C4-2B (cell line): Measurements from ENCODE around the gene ZBTB22.
"Not testable (repeated sequence)": the region's sequence is repeated elsewhere in the genome, so short reads cannot be mapped to it uniquely, and the experiment has no call there.

Experiments used
- H3K27ac ChIP-seq: fragments of 450-650 bp; 2 replicates; pipeline ENCODE4 v1.5.1; 2017
- ZFX ChIP-seq: fragments of 450-650 bp; IDR thresholded peaks from 2 replicates; pipeline ENCODE4 v1.6.1; 2017
- TF ChIP-seq, protein P1 (sequence below): fragments of 450-650 bp; conservative IDR thresholded peaks from 2 replicates; pipeline ENCODE4 v1.5.1; 2017; ENCODE audit warnings: mild to moderate bottlenecking

The ZBTB22 gene, protein sequence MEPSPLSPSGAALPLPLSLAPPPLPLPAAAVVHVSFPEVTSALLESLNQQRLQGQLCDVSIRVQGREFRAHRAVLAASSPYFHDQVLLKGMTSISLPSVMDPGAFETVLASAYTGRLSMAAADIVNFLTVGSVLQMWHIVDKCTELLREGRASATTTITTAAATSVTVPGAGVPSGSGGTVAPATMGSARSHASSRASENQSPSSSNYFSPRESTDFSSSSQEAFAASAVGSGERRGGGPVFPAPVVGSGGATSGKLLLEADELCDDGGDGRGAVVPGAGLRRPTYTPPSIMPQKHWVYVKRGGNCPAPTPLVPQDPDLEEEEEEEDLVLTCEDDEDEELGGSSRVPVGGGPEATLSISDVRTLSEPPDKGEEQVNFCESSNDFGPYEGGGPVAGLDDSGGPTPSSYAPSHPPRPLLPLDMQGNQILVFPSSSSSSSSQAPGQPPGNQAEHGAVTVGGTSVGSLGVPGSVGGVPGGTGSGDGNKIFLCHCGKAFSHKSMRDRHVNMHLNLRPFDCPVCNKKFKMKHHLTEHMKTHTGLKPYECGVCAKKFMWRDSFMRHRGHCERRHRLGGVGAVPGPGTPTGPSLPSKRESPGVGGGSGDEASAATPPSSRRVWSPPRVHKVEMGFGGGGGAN

DNA sequence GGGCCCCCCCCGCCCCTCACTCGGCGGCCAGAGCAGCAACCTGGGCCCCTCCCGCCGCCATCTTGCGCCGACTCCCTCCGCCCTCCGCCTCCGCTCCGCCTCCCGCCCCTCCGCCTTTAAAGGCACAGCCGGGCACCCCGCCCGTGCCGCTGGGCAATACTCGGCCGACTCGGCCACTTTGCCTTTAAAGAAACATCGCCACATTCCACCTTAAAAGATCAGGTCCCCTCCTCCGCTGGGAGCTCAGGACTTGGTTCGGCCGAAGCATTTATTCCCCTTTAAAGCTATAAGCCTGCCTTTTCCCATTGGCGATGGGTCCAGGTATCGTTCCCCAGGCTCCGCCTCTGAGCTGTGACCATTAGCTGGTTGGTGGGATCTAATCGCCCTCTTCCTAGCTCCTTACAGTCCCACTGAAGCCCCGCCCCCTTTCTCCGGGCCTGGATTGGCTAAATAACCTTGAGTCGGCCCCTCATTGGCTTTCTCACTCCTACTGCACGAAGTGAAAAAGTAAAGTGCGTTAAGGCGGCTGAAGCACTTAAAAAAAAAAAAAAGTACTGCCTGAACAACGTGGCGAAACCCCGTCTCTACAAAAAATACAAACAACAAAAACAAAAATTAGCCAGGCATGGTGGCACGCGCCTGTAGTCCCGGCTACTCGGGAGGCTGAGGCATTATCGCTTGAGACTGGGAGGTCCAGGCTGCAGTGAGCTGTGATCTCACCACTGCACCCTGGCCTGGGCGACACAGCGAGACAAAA is at the start of gene ZBTB22:
ZBTB22 (minus strand) TSS at position 76 of the 757 bp plus-strand sequence. CDS start 828 bp downstream, outside the sequence.
- peak within 1 kb of the TSS; percentile 73 for H3K27ac ChIP-seq
- no peak for TF ChIP-seq ZFX
- TF ChIP-seq, protein P1, sequence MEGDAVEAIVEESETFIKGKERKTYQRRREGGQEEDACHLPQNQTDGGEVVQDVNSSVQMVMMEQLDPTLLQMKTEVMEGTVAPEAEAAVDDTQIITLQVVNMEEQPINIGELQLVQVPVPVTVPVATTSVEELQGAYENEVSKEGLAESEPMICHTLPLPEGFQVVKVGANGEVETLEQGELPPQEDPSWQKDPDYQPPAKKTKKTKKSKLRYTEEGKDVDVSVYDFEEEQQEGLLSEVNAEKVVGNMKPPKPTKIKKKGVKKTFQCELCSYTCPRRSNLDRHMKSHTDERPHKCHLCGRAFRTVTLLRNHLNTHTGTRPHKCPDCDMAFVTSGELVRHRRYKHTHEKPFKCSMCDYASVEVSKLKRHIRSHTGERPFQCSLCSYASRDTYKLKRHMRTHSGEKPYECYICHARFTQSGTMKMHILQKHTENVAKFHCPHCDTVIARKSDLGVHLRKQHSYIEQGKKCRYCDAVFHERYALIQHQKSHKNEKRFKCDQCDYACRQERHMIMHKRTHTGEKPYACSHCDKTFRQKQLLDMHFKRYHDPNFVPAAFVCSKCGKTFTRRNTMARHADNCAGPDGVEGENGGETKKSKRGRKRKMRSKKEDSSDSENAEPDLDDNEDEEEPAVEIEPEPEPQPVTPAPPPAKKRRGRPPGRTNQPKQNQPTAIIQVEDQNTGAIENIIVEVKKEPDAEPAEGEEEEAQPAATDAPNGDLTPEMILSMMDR: no peak

DNA sequence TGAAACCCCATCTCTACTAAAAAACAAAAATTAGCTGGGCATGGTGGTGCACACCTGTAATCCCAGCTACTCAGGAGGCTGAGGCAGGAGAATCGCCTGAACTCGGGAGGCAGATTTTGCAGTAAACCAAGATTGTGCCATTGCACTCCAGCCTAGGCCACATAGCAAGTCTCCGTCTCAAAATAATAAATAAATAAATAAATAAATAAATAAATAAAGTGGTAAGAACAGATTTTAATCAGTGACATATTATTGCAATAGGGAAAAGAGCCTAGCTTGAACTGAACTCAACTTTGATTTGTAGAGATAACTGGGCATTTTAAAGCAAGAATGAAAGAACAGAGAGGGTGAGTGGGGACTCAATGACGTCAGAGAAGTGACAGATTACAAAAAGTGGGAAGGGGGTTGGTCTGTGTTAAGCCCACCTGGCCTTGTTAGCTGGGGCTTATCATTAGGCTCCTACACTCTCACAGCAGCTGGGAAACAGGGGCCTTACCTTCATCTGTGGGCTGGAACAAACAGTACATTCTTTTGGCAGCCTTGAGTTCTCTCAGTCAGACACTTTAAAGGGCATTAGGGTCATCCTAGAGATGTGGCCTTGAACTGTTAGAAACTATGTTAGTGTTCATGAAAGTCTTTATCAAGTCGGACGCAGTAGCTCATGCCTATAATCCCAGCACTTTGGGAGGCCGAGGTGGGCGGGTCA is 49.6 kb upstream of the ZBTB22 start:
- TF ChIP-seq, protein P1: no peak
- no peak for TF ChIP-seq ZFX
- H3K27ac ChIP-seq: no peak overlapping the region

DNA sequence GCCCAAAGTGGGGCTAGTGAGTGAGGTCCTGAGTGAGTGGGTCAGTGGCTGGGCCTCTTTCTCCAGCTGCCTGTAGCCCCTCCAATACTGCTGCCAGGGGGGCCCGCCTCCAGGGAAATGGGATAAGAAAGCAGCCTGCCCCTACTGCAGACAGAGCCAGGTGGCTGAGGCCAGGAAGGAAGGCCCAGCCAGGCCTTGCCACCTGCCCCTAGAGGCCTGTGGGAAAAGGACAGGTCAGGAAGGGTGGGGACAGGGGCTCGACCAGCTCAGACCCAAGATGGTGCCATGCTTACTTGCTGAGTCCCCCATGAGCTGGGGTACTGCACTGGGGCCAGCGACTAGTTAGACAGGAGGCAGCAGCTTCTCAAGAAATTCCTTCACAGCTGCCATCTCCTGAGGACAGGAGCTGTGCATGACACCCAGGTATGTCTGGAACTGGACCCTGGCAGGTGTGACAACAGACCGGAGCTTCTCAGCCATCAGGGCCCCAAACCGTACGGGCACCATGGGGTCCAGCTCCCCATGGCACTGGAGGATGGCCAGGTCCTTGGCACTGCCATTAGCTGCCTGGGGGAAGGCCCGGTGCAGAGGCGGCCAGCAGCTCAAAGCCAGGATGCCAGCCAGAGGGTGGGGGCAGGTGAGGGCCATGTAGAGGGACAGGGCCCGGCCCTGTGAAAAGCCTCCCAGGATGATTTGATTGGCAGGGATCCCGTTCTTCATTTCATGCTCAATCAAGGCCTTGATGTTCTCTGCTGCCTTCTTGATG is 47.8 kb upstream of the ZBTB22 start:
- not testable (repeated sequence) for H3K27ac ChIP-seq

DNA sequence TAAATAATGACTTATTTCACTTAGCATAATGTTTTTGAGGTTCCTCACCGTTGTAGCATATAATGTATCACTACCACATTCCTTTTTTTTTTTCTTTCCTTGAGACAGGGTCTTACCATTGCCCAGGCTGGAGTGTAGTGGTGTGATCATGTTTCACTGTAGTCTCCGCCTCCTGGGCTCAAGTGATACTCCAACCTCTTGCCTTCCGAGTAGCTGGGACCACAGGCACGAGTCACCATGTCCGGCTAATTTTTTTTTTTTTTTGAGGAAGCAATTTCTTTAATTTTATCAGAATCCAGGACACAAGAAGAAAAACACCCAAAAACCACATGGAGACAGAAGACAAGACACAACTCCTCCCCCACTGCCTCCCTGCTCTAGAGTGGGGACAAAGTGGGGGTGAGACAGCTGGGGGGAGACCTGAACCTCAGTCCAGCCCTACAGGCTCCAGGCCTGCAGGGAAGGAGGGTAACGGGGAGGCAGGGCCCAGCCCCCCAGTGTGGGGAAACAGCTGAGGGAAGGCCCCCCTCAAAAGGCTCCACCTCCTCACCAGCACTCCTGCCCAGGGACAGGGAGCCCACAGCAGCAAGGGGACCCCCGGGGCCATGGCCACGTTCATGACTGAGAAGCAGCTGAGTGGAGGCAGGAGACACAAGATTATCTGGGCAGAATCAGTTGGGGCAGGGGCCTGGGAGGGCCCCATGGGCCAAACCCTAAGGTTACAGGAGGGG is 47.1 kb upstream of the ZBTB22 start:
- not testable (repeated sequence) for H3K27ac ChIP-seq

GRCh38 chr6:33363486-33363885 is 45.9 kb upstream of the ZBTB22 start:
- H3K27ac ChIP-seq: not testable (repeated sequence)

- no peak for TF ChIP-seq ZFX
- TF ChIP-seq, protein P1: no peak
- H3K27ac ChIP-seq: no peak overlapping the region
These were observed 41.8 kb upstream of the ZBTB22 start for GRCh38 chr6:33359331-33359730.

- H3K27ac ChIP-seq: not testable (repeated sequence)
These were observed 39.8 kb upstream of the ZBTB22 start for GRCh38 chr6:33357160-33357871.

- H3K27ac ChIP-seq: no peak overlapping the region
- no peak for TF ChIP-seq ZFX
- TF ChIP-seq, protein P1: no peak
These were observed 38.8 kb upstream of the ZBTB22 start for GRCh38 chr6:33356295-33356694.

- H3K27ac ChIP-seq: not testable (repeated sequence)
These were observed 38.3 kb upstream of the ZBTB22 start for GRCh38 chr6:33355860-33356259.
